ENCODE results near the gene SECTM1. TPM values are rescaled to one million over a fixed set of nuclear protein-coding genes. Genes with fewer than 3 reads are reported as not detected.

Gene SECTM1
- polyA plus RNA-seq, 2 of the 4 experiments (the other 2 are of a cell fraction) = 0.22 to 2.0 TPM

DNA sequence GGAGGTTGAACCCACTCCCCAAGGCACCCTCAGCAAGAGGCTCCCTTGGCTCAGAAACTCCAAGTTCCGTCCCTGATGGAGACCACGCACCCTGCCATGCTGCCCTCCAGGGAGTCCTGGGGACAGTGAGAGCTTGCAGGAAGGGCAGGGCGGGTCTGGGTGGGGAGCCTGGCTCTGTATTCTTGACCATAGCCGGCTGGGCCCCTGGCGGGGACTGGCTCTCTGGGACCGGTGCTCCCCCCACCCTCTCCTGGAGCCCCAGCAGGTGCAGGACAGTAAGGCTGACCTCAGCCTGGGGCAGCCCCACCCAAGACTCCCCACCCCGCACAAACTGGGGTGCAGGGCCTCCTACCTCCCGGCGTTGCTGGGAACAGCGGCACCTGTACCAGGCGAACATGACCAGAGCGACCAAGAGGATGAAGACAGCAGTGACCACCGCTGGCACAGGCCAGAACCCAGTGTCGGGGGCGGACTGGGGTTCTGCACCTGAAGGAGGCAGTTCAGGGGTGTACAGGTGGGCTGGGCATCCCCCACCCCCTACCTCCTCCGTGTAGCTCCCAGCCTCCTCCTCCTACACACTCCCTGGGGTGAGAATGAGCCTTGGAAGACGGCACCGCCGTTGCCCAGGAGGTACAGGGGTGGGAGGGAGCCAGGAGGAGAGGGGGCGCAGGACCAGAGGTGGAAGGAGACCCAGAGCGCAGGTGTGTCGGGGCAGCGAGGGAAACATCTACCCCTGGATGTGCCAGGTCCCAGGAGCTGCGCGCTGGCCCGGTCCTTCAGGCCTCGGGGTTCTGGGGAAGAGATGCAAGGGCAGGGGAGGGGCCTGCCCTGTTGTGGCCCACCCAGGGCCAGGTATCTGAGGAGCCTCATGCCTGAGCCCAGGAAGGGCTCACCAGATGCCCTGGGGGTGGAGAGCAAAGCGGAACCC, 10.8 kb downstream of the SECTM1 start:
- CTCF ChIA-PET = interaction anchor here (0.6 to 15.6 kb wide), 24 partner anchors 10 to 442 kb away, joined by 3 to 343 read pairs (median 4); partner anchors contain the start of gene SECTM1

DNA sequence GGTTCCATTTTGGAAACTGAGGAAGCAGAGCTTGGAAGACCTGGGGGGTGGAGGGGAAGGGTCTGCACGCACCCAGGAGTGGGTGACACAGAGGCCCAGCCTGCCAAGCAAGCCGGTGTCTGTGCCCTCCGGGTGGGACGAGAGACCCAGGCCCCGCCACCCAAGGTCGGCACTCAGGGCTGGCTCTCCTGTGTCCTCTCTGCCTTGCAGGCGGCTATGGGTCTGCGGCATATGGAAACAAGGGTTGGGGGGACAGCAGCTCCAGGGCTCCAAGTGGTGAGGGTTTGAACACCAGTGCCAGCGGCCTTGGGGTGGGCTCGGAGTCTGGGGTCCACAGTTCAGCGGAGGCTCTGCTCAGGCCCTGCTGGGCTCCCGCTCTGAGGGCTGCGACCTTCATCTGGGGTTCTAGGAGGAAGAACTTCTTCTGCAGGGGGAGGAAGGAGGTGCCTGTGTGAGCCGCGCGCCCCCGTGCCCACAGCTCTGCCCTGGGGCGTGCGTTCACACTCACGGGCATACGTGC, 11.6 kb downstream of the SECTM1 start:
- TF ChIP-seq GATA3 (IDR thresholded peaks at IDR 0.05; ENCODE audit: borderline replicate concordance) (0 out of 2 replicates have a peak, but pooled peaks have one; percentile 11), SREBF2 (IDR thresholded peaks at IDR 0.05) (no peak)
- TF ChIP-seq, protein P1, sequence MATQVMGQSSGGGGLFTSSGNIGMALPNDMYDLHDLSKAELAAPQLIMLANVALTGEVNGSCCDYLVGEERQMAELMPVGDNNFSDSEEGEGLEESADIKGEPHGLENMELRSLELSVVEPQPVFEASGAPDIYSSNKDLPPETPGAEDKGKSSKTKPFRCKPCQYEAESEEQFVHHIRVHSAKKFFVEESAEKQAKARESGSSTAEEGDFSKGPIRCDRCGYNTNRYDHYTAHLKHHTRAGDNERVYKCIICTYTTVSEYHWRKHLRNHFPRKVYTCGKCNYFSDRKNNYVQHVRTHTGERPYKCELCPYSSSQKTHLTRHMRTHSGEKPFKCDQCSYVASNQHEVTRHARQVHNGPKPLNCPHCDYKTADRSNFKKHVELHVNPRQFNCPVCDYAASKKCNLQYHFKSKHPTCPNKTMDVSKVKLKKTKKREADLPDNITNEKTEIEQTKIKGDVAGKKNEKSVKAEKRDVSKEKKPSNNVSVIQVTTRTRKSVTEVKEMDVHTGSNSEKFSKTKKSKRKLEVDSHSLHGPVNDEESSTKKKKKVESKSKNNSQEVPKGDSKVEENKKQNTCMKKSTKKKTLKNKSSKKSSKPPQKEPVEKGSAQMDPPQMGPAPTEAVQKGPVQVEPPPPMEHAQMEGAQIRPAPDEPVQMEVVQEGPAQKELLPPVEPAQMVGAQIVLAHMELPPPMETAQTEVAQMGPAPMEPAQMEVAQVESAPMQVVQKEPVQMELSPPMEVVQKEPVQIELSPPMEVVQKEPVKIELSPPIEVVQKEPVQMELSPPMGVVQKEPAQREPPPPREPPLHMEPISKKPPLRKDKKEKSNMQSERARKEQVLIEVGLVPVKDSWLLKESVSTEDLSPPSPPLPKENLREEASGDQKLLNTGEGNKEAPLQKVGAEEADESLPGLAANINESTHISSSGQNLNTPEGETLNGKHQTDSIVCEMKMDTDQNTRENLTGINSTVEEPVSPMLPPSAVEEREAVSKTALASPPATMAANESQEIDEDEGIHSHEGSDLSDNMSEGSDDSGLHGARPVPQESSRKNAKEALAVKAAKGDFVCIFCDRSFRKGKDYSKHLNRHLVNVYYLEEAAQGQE (IDR thresholded peaks at IDR 0.05) = no peak
- Histone ChIP-seq H3K4me1 (peaks cover 12% of the 10 kb centered on the region; the same call in 2 of the 3 replicates), H3K4me3 (no peak overlapping the region), H3K27ac (peak overlapping the region; percentile 32 to 62; a peak in 4 of 6 replicates), H3K4me2 (peak overlapping the region; percentile 80; the same call in 2 of the 3 replicates), H3K9me3 (no peaks in the 10 kb centered on the region)
- DNase-seq (ENCODE audit: low read depth in 1 of 2, low spot score in 1 of 2) (no peak), FAIRE-seq (no peak), ATAC-seq (peak; percentile 5 to 33; a peak in 3 of 6 replicates)
- POLR2A ChIA-PET = no interaction called here
- 34% methylated on average over 17 of the region's 21 CpGs for WGBS (ENCODE audit: missing lambda C conversion rate)
- CTCF ChIA-PET = interaction anchor here (0.8 to 15.6 kb wide), 26 partner anchors 11 to 291 kb away, joined by 3 to 343 read pairs (median 4); partner anchors contain the start of gene SECTM1

More for the DNA sequence above, 10.8 kb downstream of the SECTM1 start:
- DNase-seq (ENCODE audit: low read depth in 1 of 2, low spot score in 1 of 2) = no peak
- FAIRE-seq = no peak
- ATAC-seq = peak; percentile 19 to 21; a peak in 3 of 6 replicates
- Histone ChIP-seq H3K4me1 (peaks cover 12% of the 10 kb centered on the region; the same call in 2 of the 3 replicates), H3K27ac (peak overlapping the region in 1 of 2 experiments; percentile 21; a peak in 1 of 6 replicates), H3K9me3 (no peaks in the 10 kb centered on the region), H3K4me2 (no peak overlapping the region), H3K4me3 (no peak overlapping the region)
- TF ChIP-seq RFX5 (IDR thresholded peaks at IDR 0.05) = no peak
- no peak for TF ChIP-seq GATA3 (IDR thresholded peaks at IDR 0.05; ENCODE audit: borderline replicate concordance)
- TF ChIP-seq ZSCAN20 (CRISPR knock-in tag; IDR thresholded peaks at IDR 0.05) = no peak
- TF ChIP-seq MAFK (IDR thresholded peaks at IDR 0.05; ENCODE audit: partially characterized antibody) = no peak
- TF ChIP-seq, protein P2, sequence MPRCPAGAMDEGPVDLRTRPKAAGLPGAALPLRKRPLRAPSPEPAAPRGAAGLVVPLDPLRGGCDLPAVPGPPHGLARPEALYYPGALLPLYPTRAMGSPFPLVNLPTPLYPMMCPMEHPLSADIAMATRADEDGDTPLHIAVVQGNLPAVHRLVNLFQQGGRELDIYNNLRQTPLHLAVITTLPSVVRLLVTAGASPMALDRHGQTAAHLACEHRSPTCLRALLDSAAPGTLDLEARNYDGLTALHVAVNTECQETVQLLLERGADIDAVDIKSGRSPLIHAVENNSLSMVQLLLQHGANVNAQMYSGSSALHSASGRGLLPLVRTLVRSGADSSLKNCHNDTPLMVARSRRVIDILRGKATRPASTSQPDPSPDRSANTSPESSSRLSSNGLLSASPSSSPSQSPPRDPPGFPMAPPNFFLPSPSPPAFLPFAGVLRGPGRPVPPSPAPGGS (IDR thresholded peaks at IDR 0.05) = no peak
- TF ChIP-seq NFE2L2 (conservative IDR thresholded peaks at IDR 0.05; ENCODE audit: low read length) = no peak
- no peak for TF ChIP-seq KDM1A (IDR thresholded peaks at IDR 0.05; ENCODE audit: low read depth)
- no peak for TF ChIP-seq CEBPB (IDR thresholded peaks at IDR 0.05)
- no peak for TF ChIP-seq ZFP36 (IDR thresholded peaks at IDR 0.05; ENCODE audit: borderline replicate concordance, partially characterized antibody)
- TF ChIP-seq, protein P3, sequence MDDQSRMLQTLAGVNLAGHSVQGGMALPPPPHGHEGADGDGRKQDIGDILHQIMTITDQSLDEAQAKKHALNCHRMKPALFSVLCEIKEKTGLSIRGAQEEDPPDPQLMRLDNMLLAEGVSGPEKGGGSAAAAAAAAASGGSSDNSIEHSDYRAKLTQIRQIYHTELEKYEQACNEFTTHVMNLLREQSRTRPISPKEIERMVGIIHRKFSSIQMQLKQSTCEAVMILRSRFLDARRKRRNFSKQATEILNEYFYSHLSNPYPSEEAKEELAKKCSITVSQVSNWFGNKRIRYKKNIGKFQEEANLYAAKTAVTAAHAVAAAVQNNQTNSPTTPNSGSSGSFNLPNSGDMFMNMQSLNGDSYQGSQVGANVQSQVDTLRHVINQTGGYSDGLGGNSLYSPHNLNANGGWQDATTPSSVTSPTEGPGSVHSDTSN (IDR thresholded peaks at IDR 0.05) = no peak
- TF ChIP-seq, protein P1 (IDR thresholded peaks at IDR 0.05) = no peak
- TF ChIP-seq HDAC2 (IDR thresholded peaks at IDR 0.05) = no peak
- TF ChIP-seq, protein P4, sequence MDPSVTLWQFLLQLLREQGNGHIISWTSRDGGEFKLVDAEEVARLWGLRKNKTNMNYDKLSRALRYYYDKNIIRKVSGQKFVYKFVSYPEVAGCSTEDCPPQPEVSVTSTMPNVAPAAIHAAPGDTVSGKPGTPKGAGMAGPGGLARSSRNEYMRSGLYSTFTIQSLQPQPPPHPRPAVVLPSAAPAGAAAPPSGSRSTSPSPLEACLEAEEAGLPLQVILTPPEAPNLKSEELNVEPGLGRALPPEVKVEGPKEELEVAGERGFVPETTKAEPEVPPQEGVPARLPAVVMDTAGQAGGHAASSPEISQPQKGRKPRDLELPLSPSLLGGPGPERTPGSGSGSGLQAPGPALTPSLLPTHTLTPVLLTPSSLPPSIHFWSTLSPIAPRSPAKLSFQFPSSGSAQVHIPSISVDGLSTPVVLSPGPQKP (IDR thresholded peaks at IDR 0.05; ENCODE audit: low read depth, low read length) = no peak
- no peak for TF ChIP-seq POLR2A (IDR thresholded peaks at IDR 0.05; ENCODE audit: low read length)
- TF ChIP-seq CHD4 (IDR thresholded peaks at IDR 0.05; ENCODE audit: borderline replicate concordance) = no peak
- POLR2A ChIA-PET = interaction anchor here (0.6 kb wide), 1 partner anchor 24 kb away, joined by 3 read pairs; no protein-coding TSS in a partner anchor
- WGBS (ENCODE audit: missing lambda C conversion rate) = 80% methylated on average over 21 of the region's 28 CpGs
